LNCaP clone FGC (cell line): ENCODE data around the gene ARMH4.

Source experiments
- DNase-seq: peaks from one replicate; pipeline ENCODE4 v3.0.0-alpha.2; 2011; ENCODE audit warnings: low read depth
- H3K4me3 ChIP-seq: 2 replicates; pipeline ENCODE4 v1.5.1; 2011; ENCODE audit warnings: mild to moderate bottlenecking, low read depth, low read length, control low read depth
- CTCF ChIP-seq: IDR thresholded peaks from 2 replicates; pipeline ENCODE4 v1.5.1; 2012; ENCODE audit warnings: mild to moderate bottlenecking; ENCODE audit not compliant: control insufficient read depth, insufficient read depth; ENCODE audit errors: extremely low read depth

Gene ARMH4

DNA sequence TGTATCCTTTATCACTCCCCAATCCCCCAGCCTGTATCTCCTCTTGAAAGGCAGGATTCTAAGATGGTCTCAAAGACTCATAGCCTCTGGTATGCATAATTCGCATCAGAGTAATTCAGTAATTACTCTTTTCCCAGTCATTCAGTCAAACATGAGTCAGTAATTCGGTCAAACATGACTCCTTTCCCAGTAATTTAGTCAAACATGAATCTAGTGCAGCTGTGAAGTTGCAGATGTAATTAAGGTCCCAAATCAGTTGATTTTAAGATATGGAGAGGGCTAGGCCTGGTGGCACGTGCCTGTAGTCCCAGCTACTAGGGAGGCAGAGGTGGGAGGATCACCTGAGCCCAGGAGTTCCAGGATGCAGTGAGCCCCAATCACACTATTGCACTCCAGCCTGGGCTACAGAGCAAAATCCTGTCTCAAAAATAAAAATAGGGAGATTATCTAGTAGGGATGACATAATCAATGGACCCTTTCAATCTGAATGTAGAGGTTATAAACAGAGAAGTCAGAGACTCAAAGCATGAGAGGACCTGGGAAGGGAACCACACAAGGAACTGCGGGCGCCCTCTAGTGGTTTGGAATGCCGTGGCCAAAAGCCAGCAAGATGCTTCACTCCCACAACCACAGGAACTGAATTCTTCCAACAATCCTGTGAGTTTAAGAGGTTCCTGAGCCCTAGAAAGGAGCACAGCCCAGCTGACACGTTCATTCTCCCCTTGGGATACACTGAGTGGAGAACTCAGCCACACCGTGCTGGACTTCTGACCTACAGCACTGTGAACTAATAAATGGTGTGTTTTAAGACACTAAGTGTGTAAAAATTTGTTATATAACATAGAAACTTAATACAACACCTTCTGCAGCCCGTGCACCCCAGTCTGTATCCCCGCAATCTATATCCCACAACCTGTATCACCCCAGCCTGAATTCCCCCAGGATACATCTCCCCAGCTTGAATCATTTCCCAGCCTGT, 14.3 kb upstream of the ARMH4 start:
- H3K4me3 ChIP-seq: no peak overlapping the region
- peak; percentile 35 for DNase-seq

DNA sequence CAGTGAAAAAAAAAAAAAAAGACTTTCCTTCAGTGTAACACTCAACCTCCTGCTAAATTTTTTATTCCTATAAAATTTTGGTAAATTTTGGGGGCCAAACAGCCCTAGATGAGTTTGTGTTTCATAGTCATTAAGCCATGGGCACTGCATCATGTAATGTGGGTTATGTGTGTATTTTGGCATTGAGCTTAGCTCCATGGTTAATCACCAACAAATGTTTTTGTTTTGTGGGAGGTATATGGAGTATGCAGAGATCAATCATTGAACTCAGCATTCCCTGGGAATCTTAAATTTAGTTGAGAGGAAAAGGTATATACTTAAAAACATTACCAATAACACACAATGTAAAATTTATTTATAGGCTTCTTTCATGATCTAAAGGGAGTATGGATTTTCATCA, 8.5 kb upstream of the ARMH4 start:
- no peak for DNase-seq
- no peak overlapping the region for H3K4me3 ChIP-seq
- no peak for TF ChIP-seq CTCF

More for the DNA sequence above, 14.3 kb upstream of the ARMH4 start:
- TF ChIP-seq CTCF: peak; percentile 80

DNA sequence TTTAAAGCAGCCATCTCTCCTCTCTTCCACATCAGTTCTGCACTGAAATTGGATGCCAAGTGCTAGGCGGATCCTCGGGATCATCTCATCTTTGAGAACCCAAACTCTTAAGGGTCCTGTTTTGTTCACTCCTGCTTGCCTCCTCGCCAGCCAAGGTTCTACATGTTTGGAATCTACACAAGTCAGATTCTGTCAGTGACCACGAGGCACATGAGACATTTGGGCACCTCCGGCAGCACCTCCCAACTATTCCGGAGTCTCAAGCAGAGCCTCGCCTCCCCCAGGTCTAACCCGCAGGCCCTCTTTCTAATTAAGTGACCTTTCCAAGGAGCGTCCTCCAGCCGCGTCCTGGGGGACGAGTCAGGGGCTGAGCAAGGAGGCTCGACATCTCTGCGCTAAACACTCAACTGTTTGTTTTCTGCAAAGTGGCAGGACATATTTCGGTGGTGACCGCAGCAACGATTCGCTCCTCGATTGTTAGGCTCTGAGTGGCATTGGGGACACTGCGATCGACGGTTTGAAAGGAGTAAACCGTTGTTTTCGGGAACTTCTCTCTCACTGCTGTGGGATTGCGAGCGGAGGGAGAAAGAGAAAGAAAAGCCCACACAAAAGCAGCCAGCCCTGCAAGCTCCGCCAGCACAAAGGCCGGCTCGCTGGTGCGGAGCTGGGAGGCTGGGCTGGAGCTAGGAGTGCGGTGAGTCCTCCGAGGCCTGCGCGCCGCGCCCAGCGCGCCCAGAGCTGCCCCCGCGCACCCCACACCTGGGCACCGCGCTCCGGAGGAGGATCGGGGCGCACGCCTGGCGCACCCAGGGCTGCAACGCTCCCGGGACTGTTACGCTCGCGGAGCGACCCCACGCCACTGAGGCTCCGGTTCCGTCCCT, 640 bp downstream of the ARMH4 start:
- TF ChIP-seq CTCF: no peak
- DNase-seq: no peak
- H3K4me3 ChIP-seq: peak overlapping the region; percentile 43

- H3K4me3 ChIP-seq: no peak overlapping the region
- TF ChIP-seq CTCF: no peak
- no peak for DNase-seq
Observed at GRCh38 chr14:58150243-58150805, 1.7 kb downstream of the ARMH4 start.

- H3K4me3 ChIP-seq: no peak overlapping the region
- no peak for TF ChIP-seq CTCF
- DNase-seq: no peak
Observed at GRCh38 chr14:58149196-58149595, 2.8 kb downstream of the ARMH4 start.

DNA sequence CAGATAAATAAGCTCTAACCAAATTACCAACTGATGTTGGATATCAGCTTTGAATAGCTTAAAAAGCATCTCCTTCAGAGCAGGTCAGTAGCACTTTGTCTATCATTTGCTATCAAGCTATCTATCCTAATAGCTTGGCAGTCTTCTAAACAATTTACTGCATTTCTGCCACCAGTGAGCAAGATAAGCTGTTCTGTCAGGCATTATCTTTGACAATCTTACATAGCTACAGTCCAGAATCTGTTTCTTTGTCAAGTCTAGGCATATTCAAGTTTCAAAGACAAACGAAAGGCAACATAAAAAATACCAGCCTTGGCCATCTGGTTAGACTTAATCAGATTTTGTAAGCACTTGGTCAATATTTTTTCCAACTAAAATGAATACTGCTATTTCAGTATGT, 5.6 kb downstream of the ARMH4 start:
- no peak for TF ChIP-seq CTCF
- no peak for DNase-seq
- H3K4me3 ChIP-seq: no peak overlapping the region
